ENCODE data around the gene RAP1GAP2. TPM values are rescaled to one million over a fixed set of nuclear protein-coding genes. Genes with fewer than 3 reads are reported as not detected.

Gene RAP1GAP2
- polyA plus RNA-seq, 1 of the 3 experiments (the other 2 are of a cell fraction) = 22.0 TPM

- TF ChIP-seq PBX3 (IDR thresholded peaks at IDR 0.05) (no peak), SMC3 (IDR thresholded peaks at IDR 0.05; ENCODE audit: low read depth, low read length) (no peak), NFIC (IDR thresholded peaks at IDR 0.05; ENCODE audit: borderline replicate concordance) (no peak), RXRA (IDR thresholded peaks at IDR 0.05; ENCODE audit: borderline replicate concordance, low read depth) (no peak)
Measured at GRCh38 chr17:3027786-3028532, 231.7 kb downstream of the RAP1GAP2 start (continued).

GRCh38 chr17:3029213-3029913, 233.1 kb downstream of the RAP1GAP2 start:
- Histone ChIP-seq H3F3A (replicated peaks; ENCODE audit: insufficient read depth) (peaks cover 18% of the 10 kb centered on the region), H3K9me3 (no peaks in the 10 kb centered on the region), H3K79me2 (ENCODE audit: insufficient read depth) (no peaks in the 10 kb centered on the region), H3K4me3 (ENCODE audit: low read depth in 2 of 2, low read length in 1 of 2) (no peak overlapping the region), H3K27ac (ENCODE audit: low read depth in 2 of 2, low read length in 1 of 2) (peak overlapping the region in 1 of 2 experiments; percentile 36; a peak in 1 of 4 replicates), H4K20me1 (ENCODE audit: insufficient read depth) (no peaks in the 10 kb centered on the region), H2AFZ (ENCODE audit: low read depth) (no peak overlapping the region), H3K9me2 (no peaks in the 10 kb centered on the region), H3K4me2 (no peak overlapping the region), H3K4me1 (ENCODE audit: control insufficient read depth in 1 of 2, insufficient read depth in 2 of 2, low read depth in 1 of 2, low read length in 1 of 2) (peaks cover 0 to 5% of the 10 kb centered on the region in 2 experiments; a peak in 2 of 4 replicates), H3K9ac (no peak overlapping the region), H3K36me3 (replicated peaks in 1 of 2; ENCODE audit: control insufficient read depth in 1 of 2, insufficient read depth in 2 of 2, low read length in 1 of 2) (peaks cover 5 to 15% of the 10 kb centered on the region in 2 experiments), H3K27me3 (ENCODE audit: insufficient read depth) (no peaks in the 10 kb centered on the region)
- no peak for DNase-seq
- TF ChIP-seq RAD21 (IDR thresholded peaks at IDR 0.05; ENCODE audit: low read length) (no peak), ZBTB33 (IDR thresholded peaks at IDR 0.05; ENCODE audit: borderline replicate concordance, low read depth) (no peak), RCOR1 (IDR thresholded peaks at IDR 0.05; ENCODE audit: low read length) (no peak), RFX5 (IDR thresholded peaks at IDR 0.05; ENCODE audit: low read length) (no peak), TEAD4 (IDR thresholded peaks at IDR 0.05; ENCODE audit: borderline replicate concordance, insufficient read depth) (no peak), YY1 (IDR thresholded peaks at IDR 0.05; ENCODE audit: low read depth) (no peak)
- POLR2A ChIA-PET = no interaction called here
- CTCF ChIA-PET = interaction anchor here (3.4 kb wide), 1 partner anchor 16 kb away, joined by 14 read pairs; no protein-coding TSS in a partner anchor
- WGBS (ENCODE audit: low lambda C conversion rate) = 86% methylated on average over 15 of the region's 19 CpGs

All from SK-N-SH (cell line).